Keratinocyte (primary cell): ENCODE measurements around the gene TMEM132D. TPM values are rescaled to one million over a fixed set of nuclear protein-coding genes. Genes with fewer than 3 reads are reported as not detected.

Experiments
- DNase-seq: peaks from one replicate; pipeline ENCODE4 v3.0.0-alpha.2; 2011; ENCODE audit warnings: low read depth, missing footprints, low spot score
- FAIRE-seq: peaks from 2 replicates; lab custom pipeline; 2011; peaks lifted over from hg19 to GRCh38; lab: Jason Lieb, UNC
- H2AFZ ChIP-seq: 2 replicates; pipeline ENCODE4 v1.6.0; 2012; ENCODE audit warnings: low read length, control low read depth, inconsistent platforms; ENCODE audit not compliant: control insufficient read depth
- H3K27ac ChIP-seq: 2 replicates; pipeline ENCODE4 v1.5.1; 2011; ENCODE audit warnings: low read length; ENCODE audit not compliant: control insufficient read depth, insufficient read depth
- H3K27me3 ChIP-seq: 3 replicates; pipeline ENCODE4 v1.6.0; 2011; ENCODE audit warnings: low read length; ENCODE audit not compliant: control insufficient read depth, insufficient read depth; ENCODE audit errors: extremely low read depth
- H3K36me3 ChIP-seq, 2 experiments: 2 replicates in 1 of 2; 3 replicates in 1 of 2; pipeline ENCODE4 v1.5.1; 2011; ENCODE audit warnings: low read length in 2 of 2, mild to moderate bottlenecking in 1 of 2; ENCODE audit not compliant: control insufficient read depth in 2 of 2, insufficient read depth in 2 of 2; ENCODE audit errors: extremely low read depth in 1 of 2
- H3K4me1 ChIP-seq: 3 replicates; pipeline ENCODE4 v1.5.1; 2011; ENCODE audit warnings: low read length; ENCODE audit not compliant: control insufficient read depth, insufficient read depth; ENCODE audit errors: extremely low read depth
- H3K4me2 ChIP-seq: 3 replicates; pipeline ENCODE4 v1.6.0; 2011; ENCODE audit warnings: low read depth, low read length; ENCODE audit not compliant: control insufficient read depth, insufficient read depth; ENCODE audit errors: extremely low read depth
- H3K4me3 ChIP-seq, 3 experiments: fragments of 200-600 bp in 1 of 3; sonication (generic) in 1 of 3; 2 replicates in 2 of 3; 3 replicates in 1 of 3; pipeline ENCODE4 v1.5.1; 2011 to 2016; ENCODE audit warnings: low read length in 3 of 3, mild to moderate bottlenecking in 3 of 3, control low read depth in 2 of 3, inconsistent platforms in 1 of 3, low read depth in 1 of 3, mixed read lengths in 1 of 3, mixed run types in 1 of 3, moderate library complexity in 1 of 3; ENCODE audit not compliant: control insufficient read depth in 2 of 3, insufficient read depth in 2 of 3; ENCODE audit errors: extremely low read depth in 1 of 3
- H3K79me2 ChIP-seq: 2 replicates; pipeline ENCODE4 v1.6.0; 2012; ENCODE audit warnings: low read length; ENCODE audit not compliant: control insufficient read depth, insufficient read depth
- H3K9ac ChIP-seq: 3 replicates; pipeline ENCODE4 v1.6.0; 2011; ENCODE audit warnings: low read length; ENCODE audit not compliant: control insufficient read depth, insufficient read depth; ENCODE audit errors: extremely low read depth
- H3K9me1 ChIP-seq: 3 replicates; pipeline ENCODE4 v1.6.0; 2011; ENCODE audit warnings: low read length; ENCODE audit not compliant: control insufficient read depth, insufficient read depth; ENCODE audit errors: extremely low read depth
- H3K9me3 ChIP-seq: 2 replicates; pipeline ENCODE4 v1.5.1; 2012; ENCODE audit warnings: low read depth, low read length; ENCODE audit not compliant: control insufficient read depth
- H4K20me1 ChIP-seq: 3 replicates; pipeline ENCODE4 v1.6.0; 2011; ENCODE audit warnings: low read length; ENCODE audit not compliant: control insufficient read depth, insufficient read depth; ENCODE audit errors: extremely low read depth
- EZH2 ChIP-seq: IDR thresholded peaks from one replicate; pipeline ENCODE4 v1.6.1; 2012; ENCODE audit warnings: inconsistent platforms, mild to moderate bottlenecking, low read length, moderate library complexity
- dilution Hi-C: fragments of 300-500 bp; cut with MboI; formaldehyde crosslinking; loops from one replicate; pipeline ENCODE4 v1.7.0; 2020; ENCODE audit warnings: low sequenced_read_pairs; ENCODE audit not compliant: extremely low pct_ligation_motif_present
- polyA plus RNA-seq, 5 experiments: library from polyadenylated mRNA; depleted of rRNA in 3 of 5; stranded (reverse) in 3 of 5; stranded (forward) in 1 of 5; unstranded in 1 of 5; fragments of >200 nt; gene quantifications; 1 replicate in 1 of 5; 2 replicates in 3 of 5; 3 replicates in 1 of 5; pipeline versions ENCODE4 v1.2.1 to v1.2.3, GENCODE V29; 2011 to 2012; ENCODE audit warnings: missing spikeins in 2 of 5, low read depth in 1 of 5, low replicate concordance in 1 of 5
- TF ChIP-seq, protein P1 (sequence below), 3 experiments: IDR thresholded peaks in 1 of 3; conservative IDR thresholded peaks in 1 of 3; optimal IDR thresholded peaks in 1 of 3; 2 replicates in 2 of 3; 3 replicates in 1 of 3; pipeline versions ENCODE3 to v1.5.1; 2011; ENCODE audit warnings: low read length in 3 of 3, mild to moderate bottlenecking in 3 of 3, moderate library complexity in 2 of 3, control low read depth in 1 of 3, inconsistent platforms in 1 of 3; ENCODE audit not compliant: insufficient read depth in 2 of 3; ENCODE audit errors: extremely low read depth in 1 of 3

TMEM132D gene
- polyA plus RNA-seq, 1 donor (not counting 4 experiments of a cell fraction or from before 2014, with no cell fraction given), result not detected

DNA sequence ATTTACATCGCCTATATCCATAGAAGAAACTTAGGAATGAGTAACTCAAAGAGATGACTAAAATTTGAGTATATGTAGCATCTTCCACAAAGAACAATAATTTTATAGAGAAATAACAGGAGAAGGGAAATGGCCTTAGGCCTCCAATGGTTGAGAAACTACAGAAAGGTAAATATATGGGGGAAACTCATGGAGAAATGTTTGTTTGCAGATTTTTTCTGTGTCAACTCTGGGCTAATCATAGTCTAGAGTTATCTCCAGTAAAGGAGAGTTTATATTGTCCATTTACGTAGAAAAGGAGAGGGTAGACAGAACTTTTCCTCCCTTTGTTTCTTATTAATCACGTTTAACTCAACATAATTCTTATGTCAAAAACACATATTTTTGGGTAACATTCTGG is 806.4 kb downstream of the TMEM132D start:
- no peak overlapping the region for H2AFZ ChIP-seq
- dilution Hi-C loops, result no loop called here
- H3K4me3 ChIP-seq, result no peak overlapping the region
- H4K20me1 ChIP-seq, result no peaks in the 10 kb centered on the region
- TF ChIP-seq, protein P1, sequence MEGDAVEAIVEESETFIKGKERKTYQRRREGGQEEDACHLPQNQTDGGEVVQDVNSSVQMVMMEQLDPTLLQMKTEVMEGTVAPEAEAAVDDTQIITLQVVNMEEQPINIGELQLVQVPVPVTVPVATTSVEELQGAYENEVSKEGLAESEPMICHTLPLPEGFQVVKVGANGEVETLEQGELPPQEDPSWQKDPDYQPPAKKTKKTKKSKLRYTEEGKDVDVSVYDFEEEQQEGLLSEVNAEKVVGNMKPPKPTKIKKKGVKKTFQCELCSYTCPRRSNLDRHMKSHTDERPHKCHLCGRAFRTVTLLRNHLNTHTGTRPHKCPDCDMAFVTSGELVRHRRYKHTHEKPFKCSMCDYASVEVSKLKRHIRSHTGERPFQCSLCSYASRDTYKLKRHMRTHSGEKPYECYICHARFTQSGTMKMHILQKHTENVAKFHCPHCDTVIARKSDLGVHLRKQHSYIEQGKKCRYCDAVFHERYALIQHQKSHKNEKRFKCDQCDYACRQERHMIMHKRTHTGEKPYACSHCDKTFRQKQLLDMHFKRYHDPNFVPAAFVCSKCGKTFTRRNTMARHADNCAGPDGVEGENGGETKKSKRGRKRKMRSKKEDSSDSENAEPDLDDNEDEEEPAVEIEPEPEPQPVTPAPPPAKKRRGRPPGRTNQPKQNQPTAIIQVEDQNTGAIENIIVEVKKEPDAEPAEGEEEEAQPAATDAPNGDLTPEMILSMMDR (optimal IDR thresholded peaks at IDR 0.05 in 1 of 3, IDR thresholded peaks at IDR 0.05 in 1 of 3, conservative IDR thresholded peaks at IDR 0.05 in 1 of 3; ENCODE audit: extremely low read depth in 1 of 3, insufficient read depth in 2 of 3, low read length in 3 of 3), result no peak
- no peak for TF ChIP-seq EZH2
- no peak overlapping the region for H3K27ac ChIP-seq
- H3K79me2 ChIP-seq, result no peaks in the 10 kb centered on the region
- H3K4me1 ChIP-seq, result no peaks in the 10 kb centered on the region
- H3K9me3 ChIP-seq, result peaks cover 4% of the 10 kb centered on the region
- FAIRE-seq (no peak), DNase-seq (no peak)
- no peaks in the 10 kb centered on the region for H3K36me3 ChIP-seq
- no peaks in the 10 kb centered on the region for H3K9me1 ChIP-seq
- no peaks in the 10 kb centered on the region for H3K27me3 ChIP-seq
- H3K9ac ChIP-seq, result no peak overlapping the region
- no peak overlapping the region for H3K4me2 ChIP-seq

DNA sequence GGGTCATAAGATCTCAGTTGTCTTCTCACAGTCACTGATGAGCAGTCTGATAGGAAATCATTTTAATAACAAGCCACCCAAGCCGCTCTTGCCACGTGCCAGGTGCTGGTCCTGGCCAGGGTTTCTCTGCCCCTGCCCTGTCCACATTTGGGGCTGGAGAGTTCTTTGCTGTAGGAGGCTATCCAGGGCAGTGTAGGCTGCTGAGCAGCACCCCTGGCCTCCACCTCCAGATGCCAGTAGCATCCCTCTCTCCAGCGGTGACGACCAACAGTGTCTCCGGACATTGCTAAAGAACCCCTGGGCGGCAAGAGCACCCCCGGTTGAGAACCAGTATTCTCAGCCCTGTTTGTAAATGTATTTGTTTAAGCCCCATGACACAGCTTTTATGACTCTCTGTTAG is 806.9 kb downstream of the TMEM132D start:
- dilution Hi-C loops, result no loop called here
- Histone ChIP-seq H3K27me3 (no peaks in the 10 kb centered on the region), H3K9me3 (peaks cover 2% of the 10 kb centered on the region), H3K4me2 (no peak overlapping the region), H2AFZ (no peak overlapping the region), H4K20me1 (no peaks in the 10 kb centered on the region), H3K36me3 (no peaks in the 10 kb centered on the region), H3K27ac (no peak overlapping the region), H3K4me3 (no peak overlapping the region), H3K9ac (no peak overlapping the region), H3K79me2 (no peaks in the 10 kb centered on the region), H3K4me1 (no peaks in the 10 kb centered on the region), H3K9me1 (no peaks in the 10 kb centered on the region)
- DNase-seq (no peak), FAIRE-seq (no peak)
- TF ChIP-seq, protein P1 (optimal IDR thresholded peaks at IDR 0.05 in 1 of 3, IDR thresholded peaks at IDR 0.05 in 1 of 3, conservative IDR thresholded peaks at IDR 0.05 in 1 of 3; ENCODE audit: extremely low read depth in 1 of 3, insufficient read depth in 2 of 3, low read length in 3 of 3), result no peak
- TF ChIP-seq EZH2, result no peak
